Calu3 (cell line): ENCODE measurements around the gene ZCCHC17. TPM values are rescaled to one million over a fixed set of nuclear protein-coding genes. Genes with fewer than 3 reads are reported as not detected.
A peak's percentile ranks its signal among the peaks of the same experiment; 100 is the strongest.

ENCODE experiments used
- BruUV-seq: library from RNA; stranded (reverse); fragments of 400-500 nt; replicated peaks from 2 replicates; lab custom pipeline; 2021; lab: Mats Ljungman, UMichigan
- CTCF ChIA-PET: fragments of 300-600 bp; sonication (Branson Sonifier 250); formaldehyde crosslinking; loops from one replicate; lab custom pipeline; 2022; ENCODE audit warnings: antibody characterized with exemption; lab: Charles Lee
- DNase-seq: peaks from one replicate; pipeline ENCODE4 v3.0.0; 2022
- H3K27ac Mint-ChIP-seq: one replicate; pipeline ENCODE4 v1.8.0; 2022; ENCODE audit warnings: mixed read lengths; ENCODE audit not compliant: unreplicated experiment
- H3K27me3 Mint-ChIP-seq: one replicate; pipeline ENCODE4 v1.8.0; 2022; ENCODE audit warnings: mixed read lengths; ENCODE audit not compliant: unreplicated experiment
- H3K36me3 Mint-ChIP-seq: one replicate; pipeline ENCODE4 v1.8.0; 2022; ENCODE audit warnings: mild to moderate bottlenecking, moderate library complexity, mixed read lengths; ENCODE audit not compliant: insufficient read depth, unreplicated experiment
- H3K4me1 Mint-ChIP-seq: one replicate; pipeline ENCODE4 v1.8.0; 2022; ENCODE audit warnings: mild to moderate bottlenecking, low read depth, mixed read lengths; ENCODE audit not compliant: unreplicated experiment
- H3K4me3 Mint-ChIP-seq: one replicate; pipeline ENCODE4 v1.8.0; 2022; ENCODE audit warnings: mild to moderate bottlenecking, low read depth, moderate library complexity, mixed read lengths; ENCODE audit not compliant: unreplicated experiment
- H3K9me3 Mint-ChIP-seq: one replicate; pipeline ENCODE4 v1.8.0; 2022; ENCODE audit warnings: low read depth, mixed read lengths; ENCODE audit not compliant: unreplicated experiment
- CTCF ChIP-seq: fragments of 200-600 bp; IDR thresholded peaks from one replicate; pipeline ENCODE4 v1.8.0; 2022; ENCODE audit warnings: antibody characterized with exemption; ENCODE audit not compliant: unreplicated experiment
- intact Hi-C: fragments of 100-400 bp; cut with micrococcal nuclease; formaldehyde crosslinking; loops from one replicate; pipeline ENCODE4 v1.10.0; 2022; ENCODE audit not compliant: unreplicated experiment
- total RNA-seq: library from RNA; stranded (reverse); gene quantifications from 2 replicates; pipeline ENCODE4 v1.2.3, GENCODE V29; 2022

ZCCHC17 gene
- total RNA-seq, 1 experiment from 2014 or later, result 28.5 TPM

- DNase-seq, result no peak
- Mint-ChIP-seq H3K27me3 (no peaks in the 10 kb centered on the region), H3K36me3 (peaks cover 5% of the 10 kb centered on the region), H3K4me3 (no peak overlapping the region), H3K9me3 (no peaks in the 10 kb centered on the region), H3K4me1 (peaks cover 39% of the 10 kb centered on the region), H3K27ac (no peak overlapping the region)
- no TSS peak for BruUV-seq
- no peak for TF ChIP-seq CTCF
- CTCF ChIA-PET, result no interaction called here
- intact Hi-C loops, result no loop called here
Observed at GRCh38 chr1:31377364-31377863, 80.6 kb downstream of the ZCCHC17 start.

- TF ChIP-seq CTCF, result no peak
- intact Hi-C loops, result no loop called here
- CTCF ChIA-PET, result no interaction called here
Observed at GRCh38 chr1:31378001-31378400, 81.2 kb downstream of the ZCCHC17 start.

GRCh38 chr1:31380181-31380580, 83.3 kb downstream of the ZCCHC17 start:
- intact Hi-C loops, result no loop called here
- Mint-ChIP-seq H3K4me3 (no peak overlapping the region), H3K27me3 (no peaks in the 10 kb centered on the region), H3K4me1 (peaks cover 37% of the 10 kb centered on the region), H3K36me3 (peaks cover 5% of the 10 kb centered on the region), H3K27ac (no peak overlapping the region), H3K9me3 (no peaks in the 10 kb centered on the region)
- no TSS peak for BruUV-seq
- no peak for DNase-seq
- CTCF ChIA-PET, result no interaction called here
- TF ChIP-seq CTCF, result no peak

More at GRCh38 chr1:31378001-31378400, 81.2 kb downstream of the ZCCHC17 start:
- H3K9me3 Mint-ChIP-seq, result no peaks in the 10 kb centered on the region
- H3K27ac Mint-ChIP-seq, result no peak overlapping the region
- H3K4me3 Mint-ChIP-seq, result no peak overlapping the region
- DNase-seq, result no peak
- BruUV-seq, result no TSS peak
- peaks cover 37% of the 10 kb centered on the region for H3K4me1 Mint-ChIP-seq
- peaks cover 5% of the 10 kb centered on the region for H3K36me3 Mint-ChIP-seq
- no peaks in the 10 kb centered on the region for H3K27me3 Mint-ChIP-seq

- no peak for TF ChIP-seq CTCF
- peaks cover 3% of the 10 kb centered on the region for H3K36me3 Mint-ChIP-seq
- BruUV-seq, result no TSS peak
- no peak overlapping the region for H3K27ac Mint-ChIP-seq
- H3K4me3 Mint-ChIP-seq, result no peak overlapping the region
- peak; percentile 14 for DNase-seq
- intact Hi-C loops, result no loop called here
- H3K4me1 Mint-ChIP-seq, result peaks cover 32% of the 10 kb centered on the region
- CTCF ChIA-PET, result no interaction called here
- H3K9me3 Mint-ChIP-seq, result no peaks in the 10 kb centered on the region
- no peaks in the 10 kb centered on the region for H3K27me3 Mint-ChIP-seq
Observed at GRCh38 chr1:31381394-31382294, 84.8 kb downstream of the ZCCHC17 start.
